HTERT RPE-1 (cell line): Measurements from ENCODE around the gene FHIT.

Source experiments
- in situ Hi-C: fragments of 300-500 bp; cut with MboI; formaldehyde crosslinking; loops from 4 replicates; pipeline ENCODE4 v1.14.3; 2020; ENCODE audit warnings: low sequenced_read_pairs

The FHIT gene

DNA sequence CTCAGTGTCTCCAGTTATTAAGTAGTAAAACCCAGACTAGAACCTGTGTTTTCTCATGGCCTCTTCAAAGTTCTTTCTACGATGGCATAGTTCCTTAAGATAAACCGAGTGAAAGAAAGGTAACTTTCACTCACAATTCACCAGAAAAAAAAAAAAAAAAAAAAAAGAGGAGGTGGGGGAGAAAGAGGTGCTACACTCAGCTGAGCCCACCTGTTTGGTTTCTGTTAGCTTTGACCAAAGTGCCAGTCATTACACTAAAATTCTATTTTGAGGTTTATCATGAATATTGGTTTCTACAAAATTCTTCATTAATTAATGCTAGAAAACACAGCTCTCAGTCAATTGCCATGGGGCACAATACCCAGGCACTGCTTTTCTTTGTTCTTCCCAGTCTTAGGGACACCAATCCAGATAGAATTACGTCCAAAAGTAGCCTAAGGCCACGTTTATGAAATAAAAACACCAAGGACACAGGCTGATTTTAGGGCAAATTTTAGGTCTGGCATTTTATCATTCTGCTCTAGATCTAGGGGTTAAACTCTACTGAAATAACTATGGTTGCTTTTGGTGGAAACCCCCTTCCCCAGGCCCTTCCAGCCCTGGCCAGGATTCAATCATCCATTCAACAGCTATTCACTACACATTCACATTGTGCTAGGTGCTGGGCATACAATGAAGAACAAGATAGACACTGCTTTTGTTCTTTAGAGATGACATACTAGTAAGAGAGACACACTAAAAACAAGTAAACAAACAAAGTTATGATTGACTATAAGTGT is 1097.8 kb downstream of the FHIT start:
- in situ Hi-C loops = no loop called here

DNA sequence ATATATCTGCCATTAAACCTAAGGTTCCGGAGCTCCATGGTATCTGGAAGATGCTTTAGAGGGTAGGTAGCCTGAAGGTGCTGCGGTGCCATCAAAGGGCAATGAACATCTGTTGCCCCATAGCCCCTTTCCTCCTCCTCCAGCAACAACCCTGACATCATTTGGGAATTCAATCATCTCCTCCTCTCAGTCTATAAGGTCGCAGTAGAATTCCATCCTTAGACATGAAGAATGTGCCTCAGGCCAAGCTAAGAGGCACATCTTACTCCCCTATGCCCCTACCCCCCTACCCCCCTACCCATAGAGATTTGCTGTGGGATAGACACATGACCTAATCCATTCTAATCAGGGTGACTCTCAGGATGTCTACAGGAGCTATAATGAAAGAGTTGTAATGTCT is 1101.8 kb downstream of the FHIT start:
- in situ Hi-C loops = no loop called here

DNA sequence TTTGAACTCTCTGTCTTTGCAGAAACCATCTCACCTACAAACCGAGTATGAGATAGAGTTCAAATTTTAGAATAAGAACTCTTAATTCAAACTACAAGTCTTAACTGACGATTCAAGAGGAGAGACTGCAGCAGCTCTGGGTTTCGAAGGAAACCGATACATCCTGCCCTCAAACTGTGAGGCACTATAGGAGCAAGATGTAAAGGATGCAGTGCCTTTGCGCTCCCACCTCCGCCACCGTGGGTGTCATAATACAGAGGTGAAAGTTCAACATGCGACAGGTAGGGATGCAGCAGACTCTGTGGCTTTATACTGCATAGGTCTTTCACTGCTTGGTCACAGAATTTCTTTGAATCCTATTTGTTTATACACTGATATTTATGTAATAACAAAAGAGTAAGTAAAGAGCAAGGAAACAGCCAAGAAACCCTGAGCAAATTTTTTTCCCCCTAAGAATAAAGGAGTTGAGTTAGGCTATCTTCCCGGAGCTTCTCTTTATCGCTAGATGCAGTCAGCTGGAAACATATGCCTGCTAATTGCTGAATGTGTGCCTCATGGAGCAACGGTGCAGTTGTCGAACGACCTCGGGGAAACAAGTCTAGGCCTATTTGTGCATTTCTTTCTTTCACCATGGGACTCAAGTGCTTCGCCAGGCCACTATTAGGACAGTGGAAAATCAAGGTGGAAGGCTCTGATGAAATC is 1103.9 kb downstream of the FHIT start:
- in situ Hi-C loops = no loop called here

DNA sequence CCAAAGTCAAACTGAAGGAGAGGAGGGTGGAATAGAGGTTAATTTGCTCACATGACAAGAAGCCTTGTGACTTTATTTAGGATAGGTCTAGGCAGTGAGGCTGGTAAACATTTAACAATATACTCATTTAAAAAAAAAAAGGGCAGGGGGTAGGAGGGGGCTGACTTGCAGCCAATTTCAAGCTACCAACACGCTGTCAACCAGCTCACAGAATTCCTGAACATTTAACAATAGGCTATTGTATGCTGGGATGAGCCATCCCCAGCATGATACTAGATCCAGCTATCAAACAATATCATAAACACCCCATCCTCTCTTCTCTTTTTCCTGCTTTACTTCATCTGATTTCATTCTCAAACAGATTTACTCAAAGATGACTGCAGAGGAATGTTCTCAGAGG is 1105.1 kb downstream of the FHIT start:
- in situ Hi-C loops = no loop called here

DNA sequence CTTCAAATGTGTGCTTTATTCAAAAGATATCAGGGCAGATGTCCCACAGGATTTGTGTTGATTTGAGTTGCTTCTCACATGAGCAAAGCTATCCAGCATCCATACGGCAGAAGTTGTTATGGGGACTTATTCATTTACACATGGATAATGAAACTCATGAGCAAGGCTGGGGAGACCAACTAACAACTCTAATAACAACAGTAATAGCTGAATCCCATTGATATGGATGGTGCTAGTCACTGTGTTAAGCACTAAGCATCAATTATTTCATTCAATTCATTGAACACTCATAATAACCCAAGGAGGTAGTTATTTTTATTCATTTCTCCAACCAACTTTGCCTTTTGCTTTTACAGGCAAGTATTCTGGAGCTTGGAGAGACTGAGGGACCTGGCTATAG is 1107.2 kb downstream of the FHIT start:
- in situ Hi-C loops = no loop called here

DNA sequence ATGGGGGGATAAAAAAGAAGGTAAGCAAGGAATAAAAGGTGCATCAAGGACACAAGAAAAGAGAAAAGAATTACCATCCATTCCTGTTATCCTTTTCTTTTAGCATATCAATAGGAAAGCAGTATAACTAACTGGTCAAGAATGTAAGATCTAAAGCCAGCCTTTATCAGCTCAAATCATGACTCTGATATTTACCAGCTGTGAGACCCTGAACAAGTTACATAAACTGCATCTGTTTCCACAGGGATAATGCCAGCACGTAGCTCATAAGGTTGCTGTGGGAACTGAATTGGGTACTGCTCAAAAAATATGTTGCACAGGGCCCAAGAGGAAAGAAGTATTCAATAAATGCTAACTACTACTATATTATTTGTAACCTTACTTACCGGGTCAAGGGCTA is 1109.2 kb downstream of the FHIT start:
- in situ Hi-C loops = no loop called here

DNA sequence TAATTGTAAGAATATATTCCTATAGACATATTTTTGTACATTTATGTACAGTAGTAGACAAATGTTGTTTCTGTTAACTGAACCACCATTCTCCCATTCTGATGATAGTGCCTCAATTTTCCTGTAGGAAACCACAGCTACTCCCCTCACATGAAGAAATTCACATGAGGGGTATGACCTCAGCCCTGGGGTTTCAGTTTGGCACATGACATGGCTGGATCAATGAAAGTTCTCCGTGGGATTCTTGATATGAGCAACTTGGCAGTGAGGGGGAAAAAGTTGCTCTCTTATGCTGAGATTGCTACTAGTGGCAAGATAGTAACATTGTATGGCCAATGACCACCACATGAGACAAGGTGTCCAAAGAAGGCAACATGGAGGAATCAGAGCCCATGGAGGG is 1111.1 kb downstream of the FHIT start:
- in situ Hi-C loops = no loop called here

DNA sequence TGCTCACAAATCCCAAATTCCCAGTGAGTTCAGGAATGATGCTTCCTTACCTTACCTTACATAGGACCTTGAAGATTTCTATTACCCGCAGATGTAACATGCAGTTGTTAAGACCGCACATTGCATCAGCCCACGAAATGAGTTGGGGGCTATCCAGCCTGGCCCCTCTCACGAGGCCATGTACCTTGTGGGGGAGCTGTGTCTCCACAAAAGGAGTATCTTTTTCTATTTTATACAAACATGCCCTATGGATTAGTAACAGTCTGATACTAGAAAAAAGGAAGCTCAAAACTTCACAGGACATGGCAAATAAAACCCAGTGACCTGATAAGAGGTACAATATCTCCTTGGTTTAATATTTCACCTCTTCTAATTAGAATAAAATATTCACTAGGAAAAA is 1114.7 kb downstream of the FHIT start:
- in situ Hi-C loops = no loop called here

DNA sequence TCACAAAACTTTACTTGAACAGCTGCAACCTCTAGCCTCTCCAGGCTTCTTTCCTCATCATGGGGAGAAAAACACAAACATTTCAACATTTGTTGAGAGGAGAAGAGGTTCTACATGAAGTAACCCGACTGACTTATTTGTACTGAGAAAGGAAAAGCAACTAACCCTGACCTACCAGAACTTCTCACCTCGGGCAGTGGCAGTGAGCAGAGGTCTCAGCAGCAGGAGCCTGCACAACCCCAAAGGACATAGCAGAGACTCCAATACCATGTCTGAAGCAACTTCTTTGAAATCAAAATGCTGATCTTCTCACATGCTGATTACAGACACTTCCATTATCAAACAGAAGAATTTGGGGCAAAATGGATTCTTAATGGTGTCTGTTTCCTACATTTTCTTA is 1115.8 kb downstream of the FHIT start:
- in situ Hi-C loops = no loop called here

DNA sequence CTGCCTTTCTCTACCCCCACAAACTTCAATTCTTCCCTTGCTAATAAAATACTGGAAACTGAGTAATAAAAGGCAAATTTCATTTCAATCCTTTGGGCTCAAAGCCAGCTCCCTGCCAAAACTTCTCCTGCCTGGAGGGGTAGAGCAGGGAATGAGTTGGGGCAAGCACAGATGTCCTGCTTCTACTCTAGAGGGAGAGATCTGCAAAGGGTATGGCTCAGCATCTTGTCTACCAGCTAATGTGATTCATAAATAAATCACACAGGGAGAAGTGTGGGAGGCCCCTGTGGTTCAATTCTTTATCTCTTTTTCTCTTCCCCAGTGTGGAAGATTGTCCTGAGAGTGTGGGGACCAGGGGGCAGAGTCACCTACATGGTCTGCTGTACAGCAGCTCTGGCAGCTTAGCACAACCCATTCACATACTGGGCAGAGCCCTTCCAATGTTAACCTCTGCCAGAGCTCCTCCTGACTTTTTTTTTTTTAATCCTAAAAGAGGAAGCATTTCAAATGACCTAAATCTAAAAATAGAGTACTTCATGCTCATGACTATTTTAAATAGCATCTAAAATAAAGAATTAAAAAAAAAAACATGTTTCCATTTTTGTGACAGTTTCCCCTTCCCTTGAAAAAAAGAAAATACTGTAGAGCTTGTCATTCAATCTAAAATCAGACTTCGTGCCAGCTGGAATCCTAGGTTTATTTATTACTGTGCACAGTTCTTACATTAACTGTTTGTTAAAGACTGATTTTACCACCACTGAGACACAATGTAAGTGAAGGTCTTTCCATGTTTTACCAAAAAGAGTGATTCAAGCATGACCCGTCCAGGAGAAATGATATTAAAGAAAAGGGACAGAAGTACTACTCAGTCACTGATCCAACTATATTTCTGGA is 1117.7 kb downstream of the FHIT start:
- in situ Hi-C loops = no loop called here

DNA sequence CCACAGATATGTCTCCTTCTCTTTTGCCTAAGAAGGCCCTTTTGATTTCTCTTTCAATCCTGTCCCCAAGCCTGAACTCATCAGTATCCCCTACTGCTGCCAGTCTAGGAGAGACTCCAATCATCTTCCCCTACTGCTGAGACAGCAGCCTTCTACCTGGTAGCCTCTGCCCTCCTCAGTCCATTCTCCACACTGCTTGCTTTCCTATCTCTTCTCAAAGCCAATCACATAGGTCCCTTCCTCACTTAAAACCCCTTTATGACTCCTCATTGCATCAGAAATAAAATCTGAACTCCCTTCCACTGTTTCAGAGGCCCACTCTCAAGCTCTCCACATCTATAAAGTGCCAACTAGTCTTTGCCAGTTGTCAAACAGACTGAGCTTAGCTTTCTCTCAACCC is 1119.6 kb downstream of the FHIT start:
- in situ Hi-C loops = no loop called here

DNA sequence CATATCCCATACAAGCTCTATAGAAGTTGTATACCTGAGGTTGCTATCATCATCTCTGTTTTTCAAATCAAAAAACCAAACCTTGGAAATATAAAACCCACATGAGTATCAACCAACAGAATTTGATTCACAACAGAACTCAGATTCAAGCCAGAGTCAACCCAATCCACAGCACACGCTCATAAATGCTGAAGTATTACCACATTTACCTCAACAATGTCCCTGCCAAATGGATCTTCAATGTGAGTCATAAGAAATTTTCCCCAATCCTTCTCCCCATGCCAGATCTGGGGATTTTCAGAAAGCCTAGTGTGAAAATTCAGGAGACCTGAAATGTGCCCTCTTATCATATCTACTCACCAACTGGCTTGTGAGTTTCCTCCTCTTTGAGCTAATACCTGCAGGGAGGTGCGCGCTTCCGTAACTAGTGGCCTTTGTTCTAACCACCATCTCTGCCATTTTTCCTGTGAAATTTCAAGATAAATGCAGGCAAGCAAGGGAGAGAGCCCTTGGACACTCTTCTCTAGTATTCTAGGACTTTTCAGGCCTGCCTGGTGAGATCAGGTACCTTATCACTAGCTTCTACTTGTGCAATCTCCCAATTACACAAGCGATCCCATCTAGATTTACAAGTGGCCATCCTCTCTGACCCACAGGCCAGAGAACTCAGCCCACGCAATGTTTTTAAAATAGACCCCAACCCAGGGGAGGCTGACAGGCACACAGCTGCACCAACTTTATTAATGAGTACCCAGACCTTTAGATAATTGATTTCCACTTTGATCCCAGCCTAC is 1124.5 kb downstream of the FHIT start:
- in situ Hi-C loops = no loop called here

DNA sequence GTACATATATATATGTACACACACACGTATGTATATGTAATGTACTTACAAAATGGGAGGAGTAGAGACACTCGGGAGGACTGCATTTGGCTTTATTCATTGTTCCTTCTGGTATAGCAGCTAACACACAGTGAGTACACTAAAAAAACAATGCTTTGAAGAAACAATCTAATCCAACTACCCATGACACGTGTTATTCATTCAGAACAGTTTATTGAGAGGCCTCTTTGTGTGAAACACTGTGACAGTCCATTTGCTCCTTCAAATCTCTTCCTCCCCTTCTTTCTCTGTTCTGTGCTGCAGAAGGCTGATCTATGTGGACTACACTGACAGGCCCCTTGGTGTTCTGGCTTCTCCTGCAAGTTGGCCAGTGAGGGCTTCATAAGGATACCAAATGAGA is 1125.6 kb downstream of the FHIT start:
- in situ Hi-C loops = no loop called here

DNA sequence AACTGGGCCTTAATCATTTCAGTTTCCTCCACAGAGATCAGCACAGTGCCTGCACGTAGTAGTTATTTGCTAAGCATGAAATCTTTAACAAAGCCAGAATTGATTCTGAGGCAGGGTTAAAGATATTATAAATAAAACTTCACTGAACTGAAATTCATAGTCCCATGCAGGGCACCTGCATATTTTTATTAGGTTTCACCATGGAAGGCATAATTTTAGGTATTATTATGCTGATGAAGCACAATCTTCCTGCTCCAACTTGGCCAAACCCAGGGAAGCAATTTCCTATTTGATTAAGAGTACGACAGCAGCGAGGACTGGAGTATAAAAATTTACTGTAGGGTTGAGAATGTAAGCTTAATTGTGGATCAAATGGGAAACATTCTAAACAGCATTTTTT is 1131.0 kb downstream of the FHIT start:
- in situ Hi-C loops = no loop called here

DNA sequence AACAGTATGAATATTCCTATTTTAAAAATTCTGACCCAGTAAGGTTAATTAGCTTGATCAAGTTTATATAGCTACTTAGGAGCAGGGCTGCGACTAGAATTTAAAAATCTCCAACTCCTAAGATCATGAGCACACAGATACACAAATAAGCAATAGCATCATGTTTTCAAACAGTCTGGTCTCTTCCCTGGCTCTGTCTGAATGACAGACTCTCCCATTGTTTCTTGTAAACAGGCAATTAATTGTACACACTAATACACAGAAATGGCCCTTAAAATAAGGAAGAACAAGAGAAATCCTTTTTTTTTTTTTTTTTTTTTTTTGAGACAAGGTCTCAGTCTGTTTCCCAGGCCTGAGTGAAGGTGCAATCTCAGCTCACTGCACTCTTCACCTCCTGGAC is 1137.1 kb downstream of the FHIT start:
- in situ Hi-C loops = no loop called here

DNA sequence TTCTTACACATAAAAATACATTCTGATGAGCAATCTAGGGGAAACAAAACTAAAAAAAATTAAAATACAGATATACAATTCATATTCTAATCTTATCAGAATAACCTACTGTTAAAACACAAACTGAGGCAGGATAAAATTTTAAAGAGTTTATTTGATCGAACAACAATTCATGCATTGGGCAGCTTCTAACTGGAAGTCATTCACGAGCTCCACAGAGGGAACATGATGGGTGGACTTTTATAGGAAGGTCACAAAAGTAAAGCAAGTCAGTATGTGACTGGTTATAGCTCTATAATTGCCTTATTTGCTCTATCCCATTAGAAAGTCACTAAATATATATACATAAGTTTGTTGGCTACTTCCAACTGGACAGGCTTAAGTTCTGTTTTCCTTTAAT is 1144.0 kb downstream of the FHIT start:
- in situ Hi-C loops = no loop called here

DNA sequence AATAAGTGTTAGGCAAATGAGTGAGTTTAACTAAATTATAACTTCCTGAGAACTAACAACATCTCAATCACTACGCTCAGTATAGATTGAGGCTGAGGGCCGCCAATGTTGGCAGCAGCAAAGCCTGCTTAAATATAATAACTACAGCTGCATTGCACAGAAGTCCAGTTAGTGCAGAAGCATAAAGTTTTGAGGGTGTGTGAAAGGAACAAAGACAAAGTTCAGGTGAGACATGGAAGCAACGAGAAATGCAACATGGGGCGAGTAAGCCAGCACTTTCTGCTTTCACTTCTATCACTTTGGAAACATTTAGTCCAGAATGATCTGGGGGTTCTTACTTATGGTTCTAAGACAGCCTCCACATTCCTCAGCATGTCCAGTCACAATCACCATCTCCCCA is 1149.1 kb downstream of the FHIT start:
- in situ Hi-C loops = no loop called here

DNA sequence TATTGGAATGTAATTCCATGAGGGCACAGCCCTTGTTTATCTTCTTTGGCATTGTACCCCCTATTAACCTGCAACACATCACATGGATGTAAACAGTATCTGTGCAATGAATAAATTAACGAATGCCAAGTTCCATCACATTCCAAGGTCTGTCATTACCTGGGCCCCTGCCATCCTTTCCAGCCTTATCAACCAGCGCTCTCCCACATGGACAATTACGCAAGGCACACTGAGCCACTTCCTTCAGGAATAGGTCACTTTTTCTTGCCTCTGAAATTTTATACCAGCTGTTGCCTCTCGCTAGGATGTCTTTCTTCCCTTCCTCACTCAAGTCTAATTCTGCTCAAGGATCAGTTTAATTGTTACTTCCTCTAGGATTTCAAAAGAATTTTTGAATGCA is 1149.6 kb downstream of the FHIT start:
- in situ Hi-C loops = no loop called here

DNA sequence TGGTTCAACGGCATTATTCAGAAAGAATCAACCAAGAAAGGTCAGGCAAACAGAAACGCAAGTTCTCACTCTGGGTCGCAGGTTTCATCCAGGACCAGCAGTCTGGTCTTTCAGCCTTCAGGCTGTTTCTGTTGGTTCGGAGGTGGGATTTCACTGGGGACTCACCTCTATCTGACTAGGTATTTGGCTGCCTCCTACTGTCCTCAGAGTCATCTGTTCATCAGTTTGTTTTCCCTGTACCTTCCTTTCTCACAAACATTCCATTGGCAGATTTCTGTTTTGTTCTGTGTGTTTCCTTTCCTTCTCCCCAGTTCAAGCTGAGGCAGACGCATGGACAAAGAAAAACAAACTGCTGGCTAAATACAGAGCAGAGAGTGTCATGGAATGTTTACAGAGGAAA is 1154.8 kb downstream of the FHIT start:
- in situ Hi-C loops = no loop called here

DNA sequence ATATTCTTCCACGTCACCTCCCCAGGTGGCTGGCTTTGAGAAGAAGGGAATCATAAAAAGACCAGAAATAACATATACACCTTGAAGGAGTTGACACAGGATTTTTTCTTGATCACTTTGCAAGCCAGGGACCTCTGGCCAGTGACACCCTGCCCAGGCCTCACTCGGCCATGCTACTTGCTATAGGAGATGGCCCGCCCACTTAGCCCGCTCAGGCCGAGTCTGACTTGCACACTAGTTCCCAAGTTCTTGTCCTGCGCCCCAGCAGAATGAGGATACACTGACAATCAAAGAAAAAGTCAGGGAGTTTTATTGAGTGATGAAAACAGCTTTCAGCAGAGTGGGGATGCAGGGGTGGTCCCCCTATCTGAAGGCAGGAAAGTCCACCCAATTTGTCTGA is 1155.3 kb downstream of the FHIT start:
- in situ Hi-C loops = no loop called here

DNA sequence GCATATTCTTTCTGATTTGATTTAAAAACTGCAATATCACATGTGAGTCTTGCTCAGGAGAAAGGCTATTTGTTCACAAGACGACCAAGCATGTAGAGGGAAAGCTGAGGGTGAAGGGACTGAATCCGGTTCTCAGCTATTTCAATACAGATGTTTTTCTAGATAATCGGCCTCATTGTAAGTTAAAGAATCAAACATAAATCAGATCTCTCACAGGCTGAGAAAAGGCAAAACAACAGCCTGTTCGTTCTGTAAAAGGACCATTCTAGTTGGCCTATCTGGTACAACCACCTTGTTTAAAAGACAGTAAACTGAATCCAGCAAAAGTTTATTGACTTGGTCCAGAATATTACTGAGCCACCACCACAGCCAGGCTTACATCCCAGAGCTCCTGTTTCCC is 1155.7 kb downstream of the FHIT start:
- in situ Hi-C loops = no loop called here
